Osteoblast (primary cell): ENCODE data around the gene CRTC2. TPM values are rescaled to one million over a fixed set of nuclear protein-coding genes. Genes with fewer than 3 reads are reported as not detected.

Experiments used
- DNase-seq: peaks from one replicate; pipeline ENCODE4 v3.0.0; 2011; ENCODE audit warnings: low spot score, mixed read lengths; ENCODE audit not compliant: insufficient read length; ENCODE audit errors: missing footprints
- H2AFZ ChIP-seq: 2 replicates; pipeline ENCODE4 v1.6.0; 2011; ENCODE audit warnings: mild to moderate bottlenecking, low read length
- H3K27ac ChIP-seq: 2 replicates; pipeline ENCODE4 v1.5.1; 2011; ENCODE audit warnings: mild to moderate bottlenecking, low read depth, low read length, moderate library complexity
- H3K27me3 ChIP-seq: 2 replicates; pipeline ENCODE4 v1.6.0; 2012; ENCODE audit warnings: mild to moderate bottlenecking, control low read depth, inconsistent platforms, low read length, moderate library complexity; ENCODE audit not compliant: insufficient read depth
- H3K36me3 ChIP-seq: 2 replicates; pipeline ENCODE4 v1.5.1; 2011; ENCODE audit warnings: mild to moderate bottlenecking, low read length, control low read depth, moderate library complexity; ENCODE audit not compliant: insufficient read depth
- H3K4me1 ChIP-seq: 2 replicates; pipeline ENCODE4 v1.5.1; 2011; ENCODE audit warnings: mild to moderate bottlenecking, low read length, control low read depth, moderate library complexity; ENCODE audit not compliant: insufficient read depth
- H3K4me2 ChIP-seq: 2 replicates; pipeline ENCODE4 v1.6.0; 2011; ENCODE audit warnings: mild to moderate bottlenecking, low read length; ENCODE audit not compliant: insufficient read depth
- H3K4me3 ChIP-seq: fragments of 200-600 bp; sonication (generic); 3 replicates; pipeline ENCODE4 v1.5.1; 2012; ENCODE audit warnings: mild to moderate bottlenecking, low read length, inconsistent platforms; ENCODE audit not compliant: insufficient read depth
- H3K79me2 ChIP-seq: 2 replicates; pipeline ENCODE4 v1.6.0; 2012; ENCODE audit warnings: mild to moderate bottlenecking, low read length, control low read depth, inconsistent platforms; ENCODE audit not compliant: insufficient read depth
- H3K9me3 ChIP-seq: 2 replicates; pipeline ENCODE4 v1.5.1; 2011; ENCODE audit warnings: low read depth, low read length, control low read depth
- H4K20me1 ChIP-seq: 2 replicates; pipeline ENCODE4 v1.6.0; 2012; ENCODE audit warnings: mild to moderate bottlenecking, low read length, control low read depth; ENCODE audit not compliant: insufficient read depth
- total RNA-seq: library from RNA; depleted of rRNA; stranded (reverse); fragments of >200 nt; gene quantifications from 2 replicates; pipeline ENCODE4 v1.2.3, GENCODE V29; 2012
- TF ChIP-seq, protein P1 (sequence below): IDR thresholded peaks from 2 replicates; pipeline ENCODE4 v1.5.1; 2011; ENCODE audit warnings: mild to moderate bottlenecking, low read depth, low read length, moderate library complexity; ENCODE audit errors: extremely low read depth

The CRTC2 gene
- total RNA-seq, 1 donor = 4.7 TPM

GRCh38 chr1:153960206-153960605 is 1.8 kb upstream of the CRTC2 start:
- peaks cover 14% of the 10 kb centered on the region for H3K36me3 ChIP-seq
- no peak overlapping the region for H2AFZ ChIP-seq
- H4K20me1 ChIP-seq = peaks cover 25% of the 10 kb centered on the region
- H3K4me2 ChIP-seq = no peak overlapping the region
- no peak for DNase-seq
- peaks cover 50% of the 10 kb centered on the region for H3K79me2 ChIP-seq
- TF ChIP-seq, protein P1, sequence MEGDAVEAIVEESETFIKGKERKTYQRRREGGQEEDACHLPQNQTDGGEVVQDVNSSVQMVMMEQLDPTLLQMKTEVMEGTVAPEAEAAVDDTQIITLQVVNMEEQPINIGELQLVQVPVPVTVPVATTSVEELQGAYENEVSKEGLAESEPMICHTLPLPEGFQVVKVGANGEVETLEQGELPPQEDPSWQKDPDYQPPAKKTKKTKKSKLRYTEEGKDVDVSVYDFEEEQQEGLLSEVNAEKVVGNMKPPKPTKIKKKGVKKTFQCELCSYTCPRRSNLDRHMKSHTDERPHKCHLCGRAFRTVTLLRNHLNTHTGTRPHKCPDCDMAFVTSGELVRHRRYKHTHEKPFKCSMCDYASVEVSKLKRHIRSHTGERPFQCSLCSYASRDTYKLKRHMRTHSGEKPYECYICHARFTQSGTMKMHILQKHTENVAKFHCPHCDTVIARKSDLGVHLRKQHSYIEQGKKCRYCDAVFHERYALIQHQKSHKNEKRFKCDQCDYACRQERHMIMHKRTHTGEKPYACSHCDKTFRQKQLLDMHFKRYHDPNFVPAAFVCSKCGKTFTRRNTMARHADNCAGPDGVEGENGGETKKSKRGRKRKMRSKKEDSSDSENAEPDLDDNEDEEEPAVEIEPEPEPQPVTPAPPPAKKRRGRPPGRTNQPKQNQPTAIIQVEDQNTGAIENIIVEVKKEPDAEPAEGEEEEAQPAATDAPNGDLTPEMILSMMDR = no peak
- H3K9me3 ChIP-seq = no peaks in the 10 kb centered on the region
- H3K4me3 ChIP-seq = no peak overlapping the region
- peaks cover 37% of the 10 kb centered on the region for H3K4me1 ChIP-seq
- no peaks in the 10 kb centered on the region for H3K27me3 ChIP-seq
- H3K27ac ChIP-seq = no peak overlapping the region

- H3K9me3 ChIP-seq = no peaks in the 10 kb centered on the region
- peak; percentile 31 for DNase-seq
- H3K27ac ChIP-seq = no peak overlapping the region
- no peaks in the 10 kb centered on the region for H3K27me3 ChIP-seq
- peaks cover 31% of the 10 kb centered on the region for H4K20me1 ChIP-seq
- peaks cover 58% of the 10 kb centered on the region for H3K79me2 ChIP-seq
- TF ChIP-seq, protein P1 = no peak
- peaks cover 37% of the 10 kb centered on the region for H3K4me1 ChIP-seq
- no peak overlapping the region for H3K4me3 ChIP-seq
- no peak overlapping the region for H2AFZ ChIP-seq
- no peak overlapping the region for H3K4me2 ChIP-seq
- peaks cover 17% of the 10 kb centered on the region for H3K36me3 ChIP-seq
Observed at GRCh38 chr1:153959454-153959853, 1.0 kb upstream of the CRTC2 start.

GRCh38 chr1:153958961-153959260 is 499 bp upstream of the CRTC2 start:
- Histone ChIP-seq H3K27me3 (no peaks in the 10 kb centered on the region), H3K4me3 (peak overlapping the region; percentile 96), H3K4me1 (peaks cover 33% of the 10 kb centered on the region), H3K27ac (no peak overlapping the region), H3K4me2 (peak overlapping the region; percentile 88), H3K79me2 (peaks cover 62% of the 10 kb centered on the region), H3K36me3 (peaks cover 19% of the 10 kb centered on the region), H4K20me1 (peaks cover 34% of the 10 kb centered on the region), H3K9me3 (no peaks in the 10 kb centered on the region), H2AFZ (peak overlapping the region; percentile 69)
- TF ChIP-seq, protein P1 = no peak
- DNase-seq = peak; percentile 51

DNA sequence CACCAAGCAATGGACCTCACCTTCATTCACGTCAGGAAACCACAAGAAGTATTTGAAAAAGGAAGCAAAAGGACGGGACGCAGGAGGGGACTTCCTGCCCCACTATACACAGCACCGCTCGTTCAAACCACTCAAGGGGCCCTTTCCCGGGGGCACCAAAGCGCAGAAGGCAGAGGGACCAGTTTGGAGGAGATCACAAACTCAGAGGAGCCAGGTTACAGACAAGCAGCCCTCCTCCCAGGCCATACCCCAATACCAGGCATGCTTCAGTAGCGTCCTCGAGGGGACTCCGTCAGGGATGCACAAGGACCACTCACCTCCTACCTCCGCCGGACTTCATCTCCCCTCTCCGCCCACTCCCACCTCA is 685 bp downstream of the CRTC2 start:
- H4K20me1 ChIP-seq = peaks cover 42% of the 10 kb centered on the region
- H2AFZ ChIP-seq = peak overlapping the region; percentile 88

More for the DNA sequence above, 685 bp downstream of the CRTC2 start:
- H3K36me3 ChIP-seq = peaks cover 23% of the 10 kb centered on the region
- peak overlapping the region; percentile 88 for H3K4me2 ChIP-seq
- TF ChIP-seq, protein P1 = no peak
- H3K79me2 ChIP-seq = peaks cover 62% of the 10 kb centered on the region
- H3K27ac ChIP-seq = peak overlapping the region; percentile 63
- no peaks in the 10 kb centered on the region for H3K27me3 ChIP-seq
- H3K9me3 ChIP-seq = no peaks in the 10 kb centered on the region
- DNase-seq = no peak
- H3K4me3 ChIP-seq = peak overlapping the region; percentile 96
- peaks cover 27% of the 10 kb centered on the region for H3K4me1 ChIP-seq
